Esophagus squamous epithelium (tissue), 5 donors: ENCODE measurements around the gene C1orf56. TPM values are rescaled to one million over a fixed set of nuclear protein-coding genes. Genes with fewer than 3 reads are reported as not detected.
A peak's percentile ranks its signal among the peaks of the same experiment; 100 is the strongest.

Source experiments
- DNase-seq: peaks from one replicate; lab custom pipeline; 2025; lab: John Stamatoyannopoulos, UW
- H3K27ac ChIP-seq, 4 donors: fragments of 200-600 bp; sonication (generic); one replicate each; pipeline ENCODE4 v1.5.1; 2016 to 2019; ENCODE audit warnings: mild to moderate bottlenecking in 1 of 4
- H3K27me3 ChIP-seq, 4 donors: fragments of 200-600 bp; sonication (generic); 1 replicate in 3 of 4; 2 replicates in 1 of 4; pipeline versions ENCODE4 v1.5.1 to v1.6.0; 2017 to 2021; ENCODE audit warnings: antibody characterized with exemption in 1 of 4
- H3K36me3 ChIP-seq, 3 donors: fragments of 200-600 bp; sonication (generic); one replicate each; pipeline ENCODE4 v1.5.1; 2016 to 2019
- H3K4me1 ChIP-seq, 3 donors: fragments of 200-600 bp; sonication (generic); one replicate each; pipeline ENCODE4 v1.5.1; 2017 to 2019
- H3K4me3 ChIP-seq, 4 donors: fragments of 200-600 bp; sonication (generic); 1 replicate in 3 of 4; 2 replicates in 1 of 4; pipeline ENCODE4 v1.5.1; 2016 to 2019; ENCODE audit warnings: mild to moderate bottlenecking in 2 of 4, moderate library complexity in 1 of 4
- H3K9me3 ChIP-seq, 3 donors: fragments of 200-600 bp; sonication (generic); one replicate each; pipeline ENCODE4 v1.5.1; 2016 to 2019
- CTCF ChIP-seq, 6 experiments: fragments of 450-650 bp in 4 of 6; fragments of 200-600 bp in 2 of 6; sonication (generic) in 2 of 6; IDR thresholded peaks; one replicate each; pipeline ENCODE4 v1.5.1; 2016 to 2019; ENCODE audit warnings: antibody characterized with exemption in 6 of 6, mild to moderate bottlenecking in 4 of 6, moderate library complexity in 4 of 6
- POLR2A ChIP-seq, 4 donors: fragments of 450-650 bp; IDR thresholded peaks; one replicate each; pipeline ENCODE4 v1.6.1; 2017; ENCODE audit warnings: antibody characterized with exemption in 4 of 4, mild to moderate bottlenecking in 4 of 4, moderate library complexity in 3 of 4
- WGBS, 2 donors: methylation state at CpG; one replicate each; pipeline ENCODE4 v1.1.5; 2018; 5-methylcytosine and 5-hydroxymethylcytosine counted together
- intact Hi-C: fragments of 100-400 bp; cut with DNase I; formaldehyde crosslinking; loops from one replicate; pipeline ENCODE4 v1.15.0; 2022
- total RNA-seq, 4 donors: library from RNA; depleted of rRNA; stranded (reverse); fragments of >200 nt; gene quantifications; one replicate each; pipeline ENCODE4 v1.1.0, GENCODE V29; 2016
- donor health status: DM: yes; HTN: yes; CAD: no.

C1orf56 gene
- total RNA-seq, 4 donors from 2014 or later, result 0.23 to 3.2 (median 2.3) TPM

GRCh38 chr1:151001602-151002001 lies 45.9 kb upstream of the C1orf56 start:
- Histone ChIP-seq H3K36me3 (peaks cover 28 to 65% (median 28%) of the 10 kb centered on the region in 3 donors), H3K27me3 (no peaks in the 10 kb centered on the region), H3K9me3 (no peaks in the 10 kb centered on the region), H3K4me1 (peaks cover 31 to 45% (median 33%) of the 10 kb centered on the region in 3 donors), H3K27ac (no peak overlapping the region), H3K4me3 (no peak overlapping the region)
- intact Hi-C loops, result no loop called here
- no peak for TF ChIP-seq CTCF (IDR thresholded peaks at IDR 0.05)
- no peak for TF ChIP-seq POLR2A (IDR thresholded peaks at IDR 0.05)
- DNase-seq, result no peak
- 78 to 92% methylated on average over 2 to 4 of the region's 4 CpGs for WGBS, 2 donors

GRCh38 chr1:151002051-151002450 lies 45.5 kb upstream of the C1orf56 start:
- Histone ChIP-seq H3K4me1 (peaks cover 33 to 49% (median 37%) of the 10 kb centered on the region in 3 donors), H3K4me3 (no peak overlapping the region), H3K27me3 (no peaks in the 10 kb centered on the region), H3K9me3 (no peaks in the 10 kb centered on the region), H3K27ac (no peak overlapping the region), H3K36me3 (peaks cover 24 to 61% (median 24%) of the 10 kb centered on the region in 3 donors)
- 69 to 81% methylated on average over 2 to 3 of the region's 3 CpGs for WGBS, 2 donors
- no peak for DNase-seq
- no peak for TF ChIP-seq CTCF (IDR thresholded peaks at IDR 0.05)
- no peak for TF ChIP-seq POLR2A (IDR thresholded peaks at IDR 0.05)
- intact Hi-C loops, result no loop called here

- peaks cover 18 to 55% (median 18%) of the 10 kb centered on the region in 3 donors for H3K36me3 ChIP-seq
- H3K27me3 ChIP-seq, result no peaks in the 10 kb centered on the region
- TF ChIP-seq POLR2A (IDR thresholded peaks at IDR 0.05) (no peak), CTCF (IDR thresholded peaks at IDR 0.05) (no peak)
- H3K9me3 ChIP-seq, result no peaks in the 10 kb centered on the region
- H3K4me1 ChIP-seq, result peaks cover 39 to 55% (median 43%) of the 10 kb centered on the region in 3 donors
- intact Hi-C loops, result no loop called here
- no peak for DNase-seq
- peak overlapping the region in 1 of 4 donors; percentile 29 for H3K27ac ChIP-seq
- peak overlapping the region in 1 of 4 donors; percentile 76 for H3K4me3 ChIP-seq
- 40 to 55% methylated on average over 2 of the region's 2 CpGs for WGBS, 2 donors
These were observed 44.9 kb upstream of the C1orf56 start for GRCh38 chr1:151002611-151003010.

- H3K4me1 ChIP-seq, result peaks cover 43 to 60% (median 46%) of the 10 kb centered on the region in 3 donors
These were observed 44.4 kb upstream of the C1orf56 start for GRCh38 chr1:151003180-151003579.

More at GRCh38 chr1:151003180-151003579, 44.4 kb upstream of the C1orf56 start:
- Histone ChIP-seq H3K27me3 (no peaks in the 10 kb centered on the region), H3K4me3 (peak overlapping the region in 2 of 4 donors; percentile 62 to 76), H3K9me3 (no peaks in the 10 kb centered on the region), H3K36me3 (peaks cover 12 to 49% (median 16%) of the 10 kb centered on the region in 3 donors), H3K27ac (peak overlapping the region in 2 of 4 donors; percentile 29 to 95)
- no peak for DNase-seq
- intact Hi-C loops, result no loop called here
- no peak for TF ChIP-seq CTCF (IDR thresholded peaks at IDR 0.05)
- TF ChIP-seq POLR2A (IDR thresholded peaks at IDR 0.05), result no peak
